Middle frontal gyrus (tissue), 1 donor: ENCODE measurements around the gene RAD9A.
A peak's percentile ranks its signal among the peaks of the same experiment; 100 is the strongest.

Source experiments
- DNase-seq: peaks from one replicate; pipeline ENCODE4 v3.0.0-alpha.2; 2015; ENCODE audit warnings: low spot score; ENCODE audit errors: extremely low spot score

The RAD9A gene

DNA sequence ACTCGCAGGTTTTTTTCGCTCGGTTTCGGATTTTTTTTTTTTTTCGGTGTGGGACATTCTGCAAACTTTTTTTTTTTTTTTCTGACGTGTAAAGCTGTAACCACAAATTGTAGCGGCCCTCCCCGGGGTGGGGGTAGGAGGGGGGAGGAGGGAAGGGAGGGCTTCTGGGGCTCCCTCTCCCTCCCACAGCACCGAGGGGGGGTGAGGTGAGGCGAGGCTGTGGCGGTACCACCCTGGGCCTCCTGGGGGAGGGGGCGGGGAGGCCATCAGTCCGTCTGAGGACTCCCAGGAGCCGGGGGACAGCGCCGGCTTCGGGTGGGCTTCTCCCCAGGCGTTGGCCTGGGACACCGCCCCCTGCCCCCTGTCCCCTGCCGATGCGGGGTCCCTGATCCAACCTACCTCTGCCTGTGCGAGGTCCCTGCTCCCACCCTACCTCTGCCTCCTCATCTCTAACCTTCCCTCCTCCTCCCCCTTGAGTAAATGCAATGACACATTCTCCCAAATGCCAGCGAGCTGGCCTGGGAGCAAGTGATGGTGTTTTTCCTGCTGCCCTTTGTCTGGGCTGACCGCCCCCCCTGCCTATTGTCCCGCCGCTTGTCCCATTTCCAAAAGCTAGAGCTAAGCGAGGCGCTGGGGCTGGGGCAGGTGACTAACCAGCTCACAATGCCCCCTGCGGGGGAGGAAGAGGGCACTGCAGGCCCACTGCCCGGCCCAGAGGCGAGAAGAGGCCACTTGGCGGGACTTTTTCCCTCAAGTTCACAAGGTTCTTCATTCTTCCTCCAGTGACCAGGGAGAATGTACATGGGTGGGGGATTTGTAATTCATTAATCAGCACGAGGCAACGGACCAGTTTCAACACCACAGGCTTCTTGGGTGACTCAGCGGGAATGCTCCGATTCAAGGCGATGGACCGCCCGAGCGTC is 17.9 kb upstream of the RAD9A start:
- DNase-seq = no peak

DNA sequence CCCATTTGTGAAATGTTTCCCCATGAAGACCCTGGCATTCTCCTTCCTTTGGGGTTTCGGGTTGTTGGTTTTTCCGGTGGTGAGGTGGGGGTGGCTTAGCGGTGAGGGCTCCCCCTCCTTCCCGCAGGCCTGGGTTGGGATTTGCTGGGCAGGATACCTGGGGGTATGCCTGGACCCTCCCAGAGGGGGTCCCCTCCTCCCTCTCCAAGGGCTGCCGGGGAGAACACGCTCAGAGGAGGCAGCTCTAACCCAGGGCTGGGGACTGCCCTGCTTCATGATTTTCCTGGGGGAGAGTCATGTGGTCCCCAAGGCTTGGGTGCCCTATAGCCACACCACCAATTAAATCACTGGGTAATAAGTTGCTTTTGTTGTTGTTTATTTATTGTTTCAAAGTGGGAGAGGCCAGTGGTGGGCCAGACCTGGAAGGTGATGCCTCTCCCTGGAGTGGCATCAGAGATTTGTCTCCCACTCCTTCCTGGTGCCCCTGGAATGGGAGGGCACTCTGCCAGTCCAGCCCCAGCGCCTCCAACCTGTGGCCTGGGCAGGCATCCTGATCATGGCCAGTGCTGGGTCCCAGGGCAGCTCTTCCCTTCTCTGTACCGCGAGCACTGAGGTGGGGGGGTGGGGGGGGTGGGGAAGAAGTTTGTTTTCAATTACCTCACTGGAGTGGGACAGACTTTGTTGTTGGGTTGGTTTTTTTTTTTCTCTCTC is 17.1 kb upstream of the RAD9A start:
- no peak for DNase-seq

DNA sequence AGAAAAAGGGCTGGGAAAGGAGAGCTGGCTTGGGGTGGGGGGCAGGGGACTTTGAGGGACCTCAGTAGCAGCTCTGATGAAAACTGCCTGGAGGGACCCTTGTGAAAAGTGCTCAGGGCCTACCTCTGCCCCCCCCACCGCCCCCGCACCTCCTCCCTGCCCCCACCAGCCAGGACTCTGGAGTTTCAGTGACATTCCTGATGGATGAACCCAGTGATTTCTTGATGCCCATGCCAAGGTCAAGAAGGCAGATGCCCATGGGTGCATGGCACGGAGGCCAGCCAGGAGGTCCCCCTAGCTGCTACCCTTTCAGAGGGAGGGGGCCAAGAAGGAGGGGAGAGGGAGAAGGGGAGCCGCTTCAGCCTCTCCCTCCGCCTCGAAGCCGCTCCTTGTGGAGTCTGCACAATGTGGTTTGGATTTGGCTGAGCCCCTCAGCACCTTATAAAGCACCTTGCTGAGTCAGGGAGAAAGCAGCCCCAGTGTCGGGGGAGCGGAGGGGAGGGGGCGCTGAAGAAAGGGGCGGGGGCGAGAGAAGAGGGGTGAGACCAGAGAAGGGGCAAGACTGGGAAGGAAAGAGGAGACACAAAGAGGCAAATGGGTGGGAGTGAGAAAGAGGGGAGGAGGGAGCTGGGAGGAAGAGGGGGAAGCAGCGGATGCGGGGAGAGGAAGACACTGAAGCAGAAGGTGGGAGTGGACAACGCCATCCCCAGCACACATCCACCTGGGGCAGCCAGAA is 16.3 kb upstream of the RAD9A start:
- no peak for DNase-seq

DNA sequence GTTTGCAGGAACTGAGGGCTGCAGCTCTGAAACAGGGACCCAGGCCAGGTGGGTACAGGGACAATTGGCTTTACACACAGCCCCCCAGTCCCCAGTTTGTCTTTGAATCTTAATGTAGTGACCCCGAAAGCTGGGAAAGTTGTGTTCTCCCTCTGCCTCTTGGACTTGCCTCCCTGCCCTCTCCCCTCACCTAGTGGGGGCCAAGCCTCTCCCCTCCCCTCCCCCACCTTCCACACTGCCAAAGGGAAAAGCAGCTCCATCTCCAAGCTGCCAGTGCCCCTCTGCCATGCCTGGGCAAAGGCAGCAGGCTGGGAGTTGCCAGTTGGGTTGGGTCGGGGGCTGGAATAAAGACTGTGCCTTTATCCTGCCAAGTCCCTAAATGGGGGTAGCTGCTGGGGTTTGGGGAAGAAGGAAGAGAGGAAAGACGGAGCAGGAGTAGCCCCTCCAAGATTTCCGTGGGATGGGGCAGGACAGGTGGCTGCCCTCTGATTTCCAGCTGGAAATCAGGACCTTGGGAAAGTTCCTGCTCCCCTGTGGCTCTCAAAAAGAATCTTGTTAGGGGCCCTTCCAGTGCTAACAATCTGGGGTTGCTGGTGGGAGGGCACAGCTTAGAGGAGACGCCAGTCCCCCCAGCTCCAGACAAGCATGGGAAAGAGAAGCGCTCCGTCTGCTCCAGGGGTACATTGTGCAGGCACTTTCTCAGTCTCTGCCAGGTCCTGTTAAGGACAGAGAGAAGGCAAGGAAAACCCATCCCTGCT is 15.5 kb upstream of the RAD9A start:
- no peak for DNase-seq

- no peak for DNase-seq
Observed at GRCh38 chr11:67376873-67377808, 14.6 kb upstream of the RAD9A start.

DNA sequence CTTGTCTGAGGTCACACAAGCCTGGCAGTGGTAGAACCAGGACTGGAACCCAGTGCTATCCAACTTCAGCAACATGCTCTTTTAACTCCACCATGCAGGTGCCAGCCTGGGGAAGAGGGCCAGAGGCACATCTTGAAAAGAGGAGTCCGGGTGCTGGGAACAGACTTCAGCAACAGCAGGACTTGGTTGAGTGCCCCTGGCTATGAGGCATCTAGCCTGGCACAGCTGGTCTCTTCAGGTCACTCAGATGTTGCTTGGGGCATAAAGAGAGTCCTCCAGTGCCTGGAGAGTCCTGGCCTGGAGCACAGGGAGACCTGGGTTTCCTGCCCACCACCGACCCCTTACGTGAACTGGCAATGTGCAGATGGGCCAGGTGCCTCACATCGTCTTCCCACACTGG is 13.2 kb upstream of the RAD9A start:
- no peak for DNase-seq

GRCh38 chr11:67379061-67380058 is 12.4 kb upstream of the RAD9A start:
- DNase-seq = no peak

GRCh38 chr11:67381244-67381972 is 10.4 kb upstream of the RAD9A start:
- no peak for DNase-seq

DNA sequence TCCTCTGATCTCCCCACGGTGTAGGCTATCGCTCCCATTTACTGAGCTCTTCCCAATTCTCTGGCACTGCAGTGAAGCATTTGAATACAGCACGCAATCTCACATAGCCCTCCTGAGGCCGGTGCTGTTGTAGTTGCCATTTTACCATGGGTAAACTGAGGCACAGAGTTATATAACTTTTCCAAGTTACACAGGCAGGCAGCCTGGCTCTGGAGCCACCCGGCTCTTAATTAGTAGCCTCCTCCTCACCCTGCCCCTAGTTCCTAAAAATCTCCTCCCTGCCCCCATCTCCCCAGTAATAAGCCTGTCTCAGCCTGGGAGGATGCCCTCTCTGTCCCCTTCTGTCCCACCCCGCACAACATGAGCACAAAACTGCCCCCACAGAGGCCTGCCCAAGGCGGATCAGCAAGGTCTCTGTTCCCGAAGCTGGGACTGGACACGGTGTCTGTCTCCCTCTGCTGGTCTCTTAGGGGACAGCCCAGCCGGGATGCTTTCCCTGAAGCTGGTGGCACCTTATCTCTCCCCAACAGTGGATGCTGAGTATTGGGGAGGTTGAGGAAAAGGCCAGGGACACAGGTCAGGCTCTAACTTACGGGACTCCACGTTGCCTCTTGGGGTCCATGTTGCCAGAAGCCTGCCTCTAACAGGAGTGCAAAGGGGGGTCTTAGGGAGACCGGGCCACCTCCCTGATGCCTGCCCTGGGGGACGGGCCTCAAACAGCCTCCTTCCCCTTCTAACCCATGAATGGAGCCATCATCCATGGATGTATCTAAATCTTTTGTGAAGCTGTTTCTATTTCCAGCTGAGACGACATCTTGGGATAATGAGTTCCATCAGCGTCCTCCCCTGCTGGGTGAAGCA is 9.3 kb upstream of the RAD9A start:
- DNase-seq = peak; percentile 47

GRCh38 chr11:67384851-67385366 is 6.9 kb upstream of the RAD9A start:
- no peak for DNase-seq

GRCh38 chr11:67387069-67387468 is 4.7 kb upstream of the RAD9A start:
- DNase-seq = no peak

DNA sequence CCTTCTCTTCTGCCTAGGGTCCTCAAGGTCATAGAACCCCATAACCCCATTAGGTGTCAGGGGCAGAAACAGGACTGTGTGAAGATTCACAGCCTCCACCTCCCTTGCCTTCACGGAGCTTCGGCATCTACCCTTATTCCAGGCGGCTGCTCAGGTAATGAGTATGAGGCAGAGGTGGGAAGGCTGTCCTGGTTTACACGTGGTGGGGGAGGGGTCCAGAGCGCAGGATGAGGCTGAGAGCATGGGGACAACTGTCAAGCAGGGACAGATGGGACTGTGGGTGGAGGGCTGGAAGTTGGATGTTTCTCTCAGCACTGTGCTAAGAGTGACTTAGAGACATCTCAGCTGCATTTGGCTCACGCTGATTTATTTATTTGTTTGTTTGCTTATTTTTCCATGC is 4.3 kb upstream of the RAD9A start:
- no peak for DNase-seq

DNA sequence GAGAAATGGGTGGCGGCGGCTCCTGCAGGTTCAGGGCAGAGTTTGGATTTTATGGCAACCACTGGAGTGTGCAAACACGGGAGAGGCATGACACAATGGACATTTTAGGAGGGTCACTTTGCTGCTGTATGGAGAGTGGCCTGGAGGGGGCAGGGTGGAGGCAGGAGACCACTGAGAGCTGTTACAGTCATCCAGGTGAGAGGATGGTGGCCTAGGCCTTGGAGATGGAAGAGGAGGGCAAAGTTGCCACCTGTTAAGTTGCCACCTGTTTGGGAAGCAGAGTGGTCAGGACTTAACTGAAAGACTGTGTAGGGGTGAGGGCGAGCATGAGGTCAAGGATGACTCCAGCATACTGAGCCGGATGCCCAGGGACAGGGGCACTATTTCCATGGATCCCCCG is 2.3 kb upstream of the RAD9A start:
- no peak for DNase-seq

DNA sequence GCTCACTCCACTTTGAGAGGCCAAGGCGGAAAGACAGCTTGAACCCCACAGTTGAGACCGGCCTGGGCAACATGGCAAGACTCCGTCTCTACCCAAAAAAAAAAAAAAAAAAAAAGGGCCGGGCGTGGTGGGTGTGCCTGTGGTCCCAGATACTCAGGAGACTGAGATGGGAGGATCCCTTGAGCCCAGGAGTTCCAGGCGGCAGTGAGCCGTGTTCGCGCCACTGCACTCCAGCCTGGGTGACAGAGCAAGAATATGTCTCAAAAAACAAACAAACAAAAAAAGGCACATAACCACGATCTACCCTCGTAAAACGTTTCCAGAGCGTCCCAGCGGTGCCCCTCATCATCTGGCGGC is 861 bp upstream of the RAD9A start:
- DNase-seq = no peak

GRCh38 chr11:67392183-67392715 is 463 bp downstream of the RAD9A start:
- DNase-seq = no peak

- DNase-seq = no peak
Observed at GRCh38 chr11:67393437-67393836, 1.7 kb downstream of the RAD9A start.

DNA sequence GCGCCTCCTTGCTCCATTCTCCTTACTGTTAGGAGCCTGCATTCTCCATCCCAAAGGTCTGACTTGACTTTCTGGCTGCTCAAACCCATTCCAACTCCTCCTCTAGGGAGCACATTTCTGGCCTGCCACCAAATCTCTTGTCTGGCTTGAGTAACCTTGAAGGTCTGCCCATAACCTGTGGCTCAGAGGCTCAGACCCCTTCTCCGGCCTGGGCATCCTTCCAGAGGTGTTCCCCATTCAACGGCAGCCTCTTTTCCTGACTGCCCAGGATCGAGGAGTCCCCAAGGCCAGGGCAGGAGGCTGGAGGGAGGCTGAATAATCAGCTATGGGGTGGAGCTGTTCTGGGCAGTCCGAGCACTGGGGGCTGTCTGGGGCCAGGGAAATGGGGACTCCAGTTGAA is 2.2 kb downstream of the RAD9A start:
- DNase-seq = no peak
